Epithelial cell of esophagus (primary cell): ENCODE results near the gene APPBP2.

Source experiments
- DNase-seq: peaks from one replicate; pipeline ENCODE4 v3.0.0; 2010; ENCODE audit warnings: low read depth
- H3K4me3 ChIP-seq: 2 replicates; pipeline ENCODE4 v1.5.1; 2011; ENCODE audit warnings: mild to moderate bottlenecking, low read length, control low read depth
- TF ChIP-seq, protein P1 (sequence below): IDR thresholded peaks from 2 replicates; pipeline ENCODE4 v1.5.1; 2011; ENCODE audit warnings: low read depth, mild to moderate bottlenecking, low read length, control low read depth, inconsistent platforms; ENCODE audit not compliant: insufficient read depth; ENCODE audit errors: missing control alignments

The APPBP2 gene

DNA sequence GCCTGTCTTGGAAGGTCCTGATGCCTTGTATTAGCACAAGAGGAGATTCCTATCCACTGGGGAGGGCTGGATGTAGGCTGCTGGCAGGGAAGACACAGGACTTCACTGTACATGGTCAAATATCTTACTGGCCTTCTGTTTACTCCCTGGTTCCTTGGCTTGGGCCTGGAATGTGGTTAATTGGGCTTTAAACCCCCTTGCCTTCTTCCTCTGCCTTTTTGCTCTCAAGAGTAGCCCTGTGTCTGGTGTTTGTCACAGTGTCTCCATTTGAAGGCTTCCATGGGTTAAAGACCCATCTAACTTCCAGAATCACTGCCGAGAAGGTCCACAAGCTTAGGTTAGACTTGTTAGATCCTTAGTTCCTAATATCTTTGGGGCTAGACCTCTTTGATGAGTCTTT lies 110.9 kb downstream of the APPBP2 start:
- no peak for DNase-seq
- TF ChIP-seq, protein P1, sequence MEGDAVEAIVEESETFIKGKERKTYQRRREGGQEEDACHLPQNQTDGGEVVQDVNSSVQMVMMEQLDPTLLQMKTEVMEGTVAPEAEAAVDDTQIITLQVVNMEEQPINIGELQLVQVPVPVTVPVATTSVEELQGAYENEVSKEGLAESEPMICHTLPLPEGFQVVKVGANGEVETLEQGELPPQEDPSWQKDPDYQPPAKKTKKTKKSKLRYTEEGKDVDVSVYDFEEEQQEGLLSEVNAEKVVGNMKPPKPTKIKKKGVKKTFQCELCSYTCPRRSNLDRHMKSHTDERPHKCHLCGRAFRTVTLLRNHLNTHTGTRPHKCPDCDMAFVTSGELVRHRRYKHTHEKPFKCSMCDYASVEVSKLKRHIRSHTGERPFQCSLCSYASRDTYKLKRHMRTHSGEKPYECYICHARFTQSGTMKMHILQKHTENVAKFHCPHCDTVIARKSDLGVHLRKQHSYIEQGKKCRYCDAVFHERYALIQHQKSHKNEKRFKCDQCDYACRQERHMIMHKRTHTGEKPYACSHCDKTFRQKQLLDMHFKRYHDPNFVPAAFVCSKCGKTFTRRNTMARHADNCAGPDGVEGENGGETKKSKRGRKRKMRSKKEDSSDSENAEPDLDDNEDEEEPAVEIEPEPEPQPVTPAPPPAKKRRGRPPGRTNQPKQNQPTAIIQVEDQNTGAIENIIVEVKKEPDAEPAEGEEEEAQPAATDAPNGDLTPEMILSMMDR, result no peak
- no peak overlapping the region for H3K4me3 ChIP-seq

- no peak for DNase-seq
- TF ChIP-seq, protein P1, result no peak
- no peak overlapping the region for H3K4me3 ChIP-seq
Measured at GRCh38 chr17:60412701-60413100, 113.3 kb downstream of the APPBP2 start.

- H3K4me3 ChIP-seq, result no peak overlapping the region
- DNase-seq, result peak; percentile 11
- TF ChIP-seq, protein P1, result no peak
Measured at GRCh38 chr17:60410001-60410400, 116.0 kb downstream of the APPBP2 start.

DNA sequence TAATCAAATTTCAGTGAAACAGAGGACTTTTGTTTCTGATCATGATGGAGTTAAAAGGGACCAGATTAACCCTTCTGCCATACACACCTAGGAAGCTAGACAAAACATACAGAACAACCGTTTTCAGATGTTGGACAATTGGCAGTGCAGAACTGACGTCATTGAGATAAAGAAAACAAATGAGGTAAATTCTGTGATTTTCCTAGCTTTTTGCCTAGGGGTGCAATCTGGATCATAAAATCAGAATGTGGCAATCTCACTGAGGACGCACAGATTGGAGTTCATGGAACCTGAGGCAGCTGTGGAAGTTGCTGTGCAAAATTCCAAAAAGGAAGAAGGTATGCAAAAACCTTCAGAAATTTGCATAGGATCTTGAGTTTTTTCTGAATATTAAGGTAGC lies 119.2 kb downstream of the APPBP2 start:
- DNase-seq, result no peak
- no peak overlapping the region for H3K4me3 ChIP-seq
- TF ChIP-seq, protein P1, result no peak

DNA sequence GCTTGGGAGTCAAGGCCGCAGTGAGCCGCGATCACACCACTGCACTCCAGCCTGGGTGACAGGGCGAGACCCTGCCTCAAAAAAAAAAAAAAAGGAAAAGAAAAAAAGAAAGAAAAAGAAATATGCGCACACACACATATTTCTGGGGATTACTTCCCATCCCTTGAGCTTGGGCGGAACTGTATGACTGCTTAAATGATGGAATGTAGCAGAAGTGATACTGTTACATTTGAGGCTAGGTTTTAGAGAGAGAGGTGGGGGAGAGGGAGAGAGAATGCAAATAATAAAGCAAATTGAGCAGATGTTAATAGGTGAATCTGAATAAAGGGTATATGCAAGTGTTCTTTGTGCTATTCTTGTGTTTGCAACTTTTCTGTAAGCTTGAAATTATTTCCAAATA lies 122.1 kb downstream of the APPBP2 start:
- no peak overlapping the region for H3K4me3 ChIP-seq
- TF ChIP-seq, protein P1, result no peak
- DNase-seq, result no peak

DNA sequence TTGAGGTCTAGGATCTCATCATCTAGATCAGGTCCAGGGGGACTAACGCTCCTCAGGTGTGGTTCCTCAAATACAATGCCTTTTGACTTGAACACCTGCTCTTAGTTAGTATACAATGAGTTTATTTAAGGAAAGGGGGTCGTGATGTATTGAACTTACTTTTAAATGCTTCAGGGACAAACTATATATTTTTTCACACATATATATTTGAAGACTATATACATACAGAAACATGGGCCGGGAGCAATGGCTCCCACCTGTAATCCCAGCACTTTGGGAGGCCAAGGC lies 122.6 kb downstream of the APPBP2 start:
- TF ChIP-seq, protein P1, result no peak
- no peak for DNase-seq
- no peak overlapping the region for H3K4me3 ChIP-seq

DNA sequence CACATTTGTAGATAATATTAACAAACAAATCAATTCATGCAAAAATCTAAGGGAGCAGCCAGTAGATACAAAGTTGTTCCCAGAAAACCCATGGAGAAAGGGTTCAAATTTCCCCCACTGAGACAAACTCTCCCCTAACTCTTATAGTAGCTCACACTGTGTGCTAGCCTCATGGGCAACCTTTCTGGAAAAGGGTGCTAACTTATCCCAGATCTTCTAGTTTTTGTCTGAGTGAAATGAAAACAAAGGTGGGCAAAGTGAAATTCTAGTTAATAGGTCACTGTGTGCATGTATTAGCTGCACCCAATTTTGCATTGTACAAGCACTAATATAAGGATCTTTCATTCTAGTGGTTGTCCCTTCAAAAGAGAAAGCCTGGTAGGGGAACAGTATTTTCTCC lies 124.2 kb downstream of the APPBP2 start:
- no peak overlapping the region for H3K4me3 ChIP-seq
- TF ChIP-seq, protein P1, result no peak
- DNase-seq, result no peak
